ENCODE data around the gene ABHD4.
"Not testable (repeated sequence)": the region's sequence is repeated elsewhere in the genome, so short reads cannot be mapped to it uniquely, and the experiment has no call there.

The ABHD4 gene

DNA sequence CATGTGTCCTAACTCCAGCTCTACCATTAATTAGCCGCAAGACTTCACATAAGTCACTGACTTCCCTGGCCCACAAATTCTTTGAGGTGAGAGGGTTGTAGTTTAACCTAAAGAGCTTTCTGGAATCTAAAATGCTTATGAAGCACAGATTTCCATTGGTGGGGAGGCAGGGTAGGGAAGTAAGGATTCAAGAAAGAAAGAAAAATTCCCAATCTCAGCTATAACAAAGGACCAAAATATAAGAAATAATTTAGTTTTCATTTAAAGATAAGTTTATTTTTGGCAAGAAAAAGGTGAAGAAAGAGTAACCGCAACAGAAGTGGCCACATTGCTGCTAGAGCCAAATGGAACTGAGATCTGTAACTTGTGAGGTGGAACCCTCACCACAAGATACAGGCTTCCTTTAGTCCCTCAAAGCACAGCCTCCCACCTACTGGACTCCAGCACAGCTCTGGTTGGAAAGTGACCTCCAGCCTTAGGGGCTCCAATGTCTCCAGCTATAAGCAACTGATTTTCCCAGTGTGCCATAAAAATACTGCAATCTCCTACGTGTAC lies 32.6 kb upstream of the ABHD4 start:
- peak overlapping the region; percentile 74; the same call in 1 of the 2 replicates for H3K27ac ChIP-seq
- H3K9me3 ChIP-seq (ENCODE audit: severe bottlenecking): no peaks in the 10 kb centered on the region
- H3K36me3 ChIP-seq: peaks cover 12% of the 10 kb centered on the region
- DNase-seq: no peak
- TF ChIP-seq, protein P1, sequence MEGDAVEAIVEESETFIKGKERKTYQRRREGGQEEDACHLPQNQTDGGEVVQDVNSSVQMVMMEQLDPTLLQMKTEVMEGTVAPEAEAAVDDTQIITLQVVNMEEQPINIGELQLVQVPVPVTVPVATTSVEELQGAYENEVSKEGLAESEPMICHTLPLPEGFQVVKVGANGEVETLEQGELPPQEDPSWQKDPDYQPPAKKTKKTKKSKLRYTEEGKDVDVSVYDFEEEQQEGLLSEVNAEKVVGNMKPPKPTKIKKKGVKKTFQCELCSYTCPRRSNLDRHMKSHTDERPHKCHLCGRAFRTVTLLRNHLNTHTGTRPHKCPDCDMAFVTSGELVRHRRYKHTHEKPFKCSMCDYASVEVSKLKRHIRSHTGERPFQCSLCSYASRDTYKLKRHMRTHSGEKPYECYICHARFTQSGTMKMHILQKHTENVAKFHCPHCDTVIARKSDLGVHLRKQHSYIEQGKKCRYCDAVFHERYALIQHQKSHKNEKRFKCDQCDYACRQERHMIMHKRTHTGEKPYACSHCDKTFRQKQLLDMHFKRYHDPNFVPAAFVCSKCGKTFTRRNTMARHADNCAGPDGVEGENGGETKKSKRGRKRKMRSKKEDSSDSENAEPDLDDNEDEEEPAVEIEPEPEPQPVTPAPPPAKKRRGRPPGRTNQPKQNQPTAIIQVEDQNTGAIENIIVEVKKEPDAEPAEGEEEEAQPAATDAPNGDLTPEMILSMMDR (IDR thresholded peaks at IDR 0.05; ENCODE audit: low read depth, low read length): no peak
- H3K27me3 ChIP-seq (ENCODE audit: insufficient read depth, low read depth, severe bottlenecking): no peaks in the 10 kb centered on the region
- no peak overlapping the region for H3K4me3 ChIP-seq (ENCODE audit: low read depth, low read length)

DNA sequence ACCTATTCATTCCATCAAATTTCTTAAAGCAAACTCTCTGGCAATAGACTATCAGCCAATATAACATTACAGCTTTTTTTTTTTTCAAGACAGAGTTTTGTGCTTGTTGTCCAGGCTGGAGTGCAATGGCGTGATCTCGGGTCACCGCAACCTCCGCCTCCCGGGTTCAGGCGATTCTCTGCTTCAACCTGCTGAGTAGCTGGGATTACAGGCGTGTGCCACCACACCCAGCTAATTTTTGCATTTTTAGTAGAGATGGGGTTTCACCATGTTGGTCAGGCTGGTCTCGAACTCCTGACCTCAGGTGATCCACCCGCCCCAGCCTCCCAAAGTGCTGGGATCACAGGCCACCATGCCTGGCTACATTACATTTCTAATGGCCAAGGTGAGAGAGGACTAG lies 31.8 kb upstream of the ABHD4 start:
- DNase-seq: not testable (repeated sequence)

DNA sequence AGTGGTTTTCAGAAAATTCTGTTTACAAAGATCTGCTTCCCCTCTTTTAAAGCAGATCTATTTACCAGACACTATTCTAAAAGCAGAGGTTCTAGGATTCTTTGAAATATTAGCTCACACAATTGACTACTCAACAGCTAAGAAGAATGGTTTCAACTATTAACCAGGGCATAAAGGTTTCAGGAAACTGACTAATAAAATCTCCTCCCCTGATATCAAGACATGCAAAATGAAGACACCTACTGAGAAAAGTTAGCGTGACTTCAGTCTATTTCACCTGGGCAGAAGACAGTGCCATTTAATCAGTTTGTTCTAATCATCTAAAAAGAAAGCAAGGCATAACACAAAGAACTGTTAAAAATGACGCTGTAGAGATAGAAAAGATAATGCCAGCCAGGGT lies 31.3 kb upstream of the ABHD4 start:
- Histone ChIP-seq H3K27me3 (ENCODE audit: insufficient read depth, low read depth, severe bottlenecking) (no peaks in the 10 kb centered on the region), H3K36me3 (peaks cover 18% of the 10 kb centered on the region), H3K4me3 (ENCODE audit: low read depth, low read length) (peak overlapping the region; percentile 29; the same call in 1 of the 2 replicates), H3K9me3 (ENCODE audit: severe bottlenecking) (no peaks in the 10 kb centered on the region), H3K27ac (peak overlapping the region; percentile 74)
- DNase-seq: no peak
- TF ChIP-seq, protein P1 (IDR thresholded peaks at IDR 0.05; ENCODE audit: low read depth, low read length): no peak

More for the DNA sequence above, 31.8 kb upstream of the ABHD4 start:
- H3K36me3 ChIP-seq: peaks cover 15% of the 10 kb centered on the region
- not testable (repeated sequence) for H3K4me3 ChIP-seq (ENCODE audit: low read depth, low read length); H3K9me3 ChIP-seq (ENCODE audit: severe bottlenecking); H3K27me3 ChIP-seq (ENCODE audit: insufficient read depth, low read depth, severe bottlenecking)
- H3K27ac ChIP-seq: peak overlapping the region; percentile 74

DNA sequence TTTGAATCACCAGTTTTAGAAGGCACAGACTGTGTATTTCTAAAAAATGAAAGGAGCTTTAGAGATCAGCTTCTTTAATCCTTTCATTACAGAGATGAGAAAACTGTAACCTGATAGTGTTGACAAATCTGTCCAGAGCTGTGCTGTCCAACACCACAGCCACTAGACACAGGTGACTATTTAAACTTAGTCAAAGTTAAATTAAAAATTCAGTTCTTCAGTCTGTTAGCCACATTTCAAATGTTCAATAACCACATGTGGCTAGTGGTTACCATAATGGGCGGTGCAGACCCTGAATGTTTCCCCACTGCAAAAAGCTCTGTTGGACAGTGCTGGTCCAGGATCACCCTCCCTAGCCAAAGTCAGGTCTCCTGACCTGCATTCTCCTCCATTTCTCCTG lies 30.7 kb upstream of the ABHD4 start:
- TF ChIP-seq, protein P1 (IDR thresholded peaks at IDR 0.05; ENCODE audit: low read depth, low read length): no peak
- no peak for DNase-seq
- Histone ChIP-seq H3K27me3 (ENCODE audit: insufficient read depth, low read depth, severe bottlenecking) (no peaks in the 10 kb centered on the region), H3K36me3 (peaks cover 24% of the 10 kb centered on the region), H3K27ac (peak overlapping the region; percentile 74), H3K4me3 (ENCODE audit: low read depth, low read length) (peak overlapping the region; percentile 29; the same call in 1 of the 2 replicates), H3K9me3 (ENCODE audit: severe bottlenecking) (no peaks in the 10 kb centered on the region)

DNA sequence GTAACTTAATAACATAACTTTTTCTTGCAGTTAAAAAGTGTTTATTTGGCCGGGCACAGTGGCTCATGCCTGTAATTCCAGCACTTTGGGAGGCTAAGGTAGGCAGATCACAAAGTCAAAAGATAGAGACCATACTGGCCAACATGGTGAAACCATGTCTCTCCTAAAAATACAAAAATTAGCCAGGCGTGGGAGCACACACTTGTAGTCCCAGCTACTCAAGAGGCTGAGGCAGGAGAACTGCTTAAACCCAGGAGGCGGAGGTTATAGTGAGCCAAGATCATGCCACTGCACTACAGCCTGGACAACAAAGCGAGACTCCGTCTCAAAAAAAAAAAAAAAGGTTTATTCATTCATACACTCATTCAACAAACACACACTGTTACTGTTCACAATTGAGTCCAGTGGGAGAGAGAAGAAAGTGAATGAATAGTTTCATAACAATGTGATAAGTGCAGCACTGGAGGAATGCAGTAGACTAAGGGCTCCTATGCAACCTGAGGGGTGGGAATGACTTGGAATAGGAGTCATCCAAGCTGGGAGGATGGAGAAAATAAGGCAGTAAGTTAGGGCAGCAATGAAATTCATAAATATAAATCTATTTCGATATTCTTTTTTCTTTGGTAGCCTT lies 28.9 kb upstream of the ABHD4 start:
- TF ChIP-seq, protein P1 (IDR thresholded peaks at IDR 0.05; ENCODE audit: low read depth, low read length): no peak
- no peaks in the 10 kb centered on the region for H3K27me3 ChIP-seq (ENCODE audit: insufficient read depth, low read depth, severe bottlenecking)
- H3K36me3 ChIP-seq: peaks cover 36% of the 10 kb centered on the region
- DNase-seq: no peak
- no peak overlapping the region for H3K4me3 ChIP-seq (ENCODE audit: low read depth, low read length)
- H3K9me3 ChIP-seq (ENCODE audit: severe bottlenecking): no peaks in the 10 kb centered on the region
- H3K27ac ChIP-seq: no peak overlapping the region

DNA sequence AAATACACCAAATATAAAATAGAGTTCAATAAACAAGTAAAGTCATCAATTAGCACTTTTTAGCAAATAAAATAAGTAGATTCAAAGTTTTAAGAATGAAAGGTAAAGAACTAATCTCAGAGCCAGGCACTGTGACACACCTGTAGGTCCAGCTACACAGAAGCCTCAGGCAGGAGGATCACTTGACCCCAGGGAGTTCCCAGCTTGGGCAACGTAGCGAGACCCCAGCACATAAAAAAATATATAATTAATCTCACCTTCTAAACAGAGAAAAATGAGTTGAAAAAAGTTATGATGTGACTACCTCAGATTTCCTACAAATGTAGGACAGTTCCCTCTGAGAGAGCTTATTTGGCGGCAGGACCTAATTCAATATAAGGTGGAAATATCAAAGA lies 28.4 kb upstream of the ABHD4 start:
- Histone ChIP-seq H3K9me3 (ENCODE audit: severe bottlenecking) (no peaks in the 10 kb centered on the region), H3K27ac (no peak overlapping the region), H3K4me3 (ENCODE audit: low read depth, low read length) (no peak overlapping the region), H3K36me3 (peaks cover 39% of the 10 kb centered on the region), H3K27me3 (ENCODE audit: insufficient read depth, low read depth, severe bottlenecking) (no peaks in the 10 kb centered on the region)
- TF ChIP-seq, protein P1 (IDR thresholded peaks at IDR 0.05; ENCODE audit: low read depth, low read length): no peak
- no peak for DNase-seq
